ENCODE data around the gene IQCK. TPM values are rescaled to one million over a fixed set of nuclear protein-coding genes. Genes with fewer than 3 reads are reported as not detected.

Gene IQCK
- total RNA-seq, 1 donor from 2014 or later = 19.2 TPM

DNA sequence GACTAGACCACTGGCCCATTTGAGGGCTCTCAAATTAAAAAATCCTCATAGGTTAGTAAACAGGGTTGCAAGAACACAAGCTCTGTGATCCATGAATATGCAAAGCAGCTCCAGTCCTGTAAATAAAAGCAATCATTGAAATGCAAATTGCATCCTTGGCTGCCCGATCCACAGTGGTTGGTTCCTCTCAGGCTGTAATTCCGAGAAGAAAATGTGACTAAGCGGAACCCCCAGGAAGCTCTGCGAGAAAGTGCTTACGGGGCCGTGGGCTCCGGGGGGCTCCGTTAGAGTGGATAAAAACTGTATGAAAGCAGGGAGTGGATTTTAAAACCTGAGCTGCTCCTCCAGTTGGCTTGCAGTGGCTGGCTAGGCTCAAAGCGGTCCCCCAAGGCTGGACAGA, 164.1 kb downstream of the IQCK start:
- Histone ChIP-seq H3K36me3 (no peaks in the 10 kb centered on the region), H3K27me3 (no peaks in the 10 kb centered on the region), H3K4me3 (peak overlapping the region in 1 of 2 donors; percentile 74), H3K27ac (peak overlapping the region; percentile 79), H3K4me1 (peaks cover 51% of the 10 kb centered on the region), H3K9me3 (no peaks in the 10 kb centered on the region)
- no peak for DNase-seq (ENCODE audit: extremely low spot score in 2 of 2)
- intact Hi-C loops (cut with DNase I) = loop anchor here (5.0 kb wide), 2 partner anchors 165 to 185 kb away; partner anchors contain the start of genes IQCK and KNOP1
- TF ChIP-seq, protein P1, sequence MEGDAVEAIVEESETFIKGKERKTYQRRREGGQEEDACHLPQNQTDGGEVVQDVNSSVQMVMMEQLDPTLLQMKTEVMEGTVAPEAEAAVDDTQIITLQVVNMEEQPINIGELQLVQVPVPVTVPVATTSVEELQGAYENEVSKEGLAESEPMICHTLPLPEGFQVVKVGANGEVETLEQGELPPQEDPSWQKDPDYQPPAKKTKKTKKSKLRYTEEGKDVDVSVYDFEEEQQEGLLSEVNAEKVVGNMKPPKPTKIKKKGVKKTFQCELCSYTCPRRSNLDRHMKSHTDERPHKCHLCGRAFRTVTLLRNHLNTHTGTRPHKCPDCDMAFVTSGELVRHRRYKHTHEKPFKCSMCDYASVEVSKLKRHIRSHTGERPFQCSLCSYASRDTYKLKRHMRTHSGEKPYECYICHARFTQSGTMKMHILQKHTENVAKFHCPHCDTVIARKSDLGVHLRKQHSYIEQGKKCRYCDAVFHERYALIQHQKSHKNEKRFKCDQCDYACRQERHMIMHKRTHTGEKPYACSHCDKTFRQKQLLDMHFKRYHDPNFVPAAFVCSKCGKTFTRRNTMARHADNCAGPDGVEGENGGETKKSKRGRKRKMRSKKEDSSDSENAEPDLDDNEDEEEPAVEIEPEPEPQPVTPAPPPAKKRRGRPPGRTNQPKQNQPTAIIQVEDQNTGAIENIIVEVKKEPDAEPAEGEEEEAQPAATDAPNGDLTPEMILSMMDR (IDR thresholded peaks at IDR 0.05) = no peak
- TF ChIP-seq POLR2A (IDR thresholded peaks at IDR 0.05) (no peak), POLR2AphosphoS5 (IDR thresholded peaks at IDR 0.05; ENCODE audit: insufficient read depth in 1 of 2, low read depth in 1 of 2) (no peak)

DNA sequence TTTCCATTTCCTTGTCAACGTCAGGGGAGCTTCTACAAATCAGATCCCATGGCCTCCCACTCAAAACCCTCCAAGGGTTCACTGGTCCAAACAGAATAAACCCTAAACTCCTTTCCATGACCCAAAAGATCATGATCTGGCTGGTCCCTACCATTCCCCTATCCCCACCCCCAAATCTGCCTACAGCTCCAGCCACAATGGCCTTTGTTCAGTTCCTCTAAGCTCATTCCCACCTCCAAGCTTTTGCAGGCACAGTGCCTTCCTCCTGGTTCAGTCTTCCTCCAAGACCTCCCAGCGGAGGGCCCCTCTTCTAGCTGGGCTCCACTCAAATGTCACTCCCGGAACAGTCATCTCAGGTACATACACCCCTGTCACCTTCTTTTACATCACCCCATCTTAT, 164.6 kb downstream of the IQCK start:
- Histone ChIP-seq H3K4me3 (peak overlapping the region; percentile 74 to 75), H3K36me3 (no peaks in the 10 kb centered on the region), H3K9me3 (no peaks in the 10 kb centered on the region), H3K27ac (peak overlapping the region; percentile 79), H3K4me1 (peaks cover 48% of the 10 kb centered on the region), H3K27me3 (no peaks in the 10 kb centered on the region)
- TF ChIP-seq POLR2AphosphoS5 (IDR thresholded peaks at IDR 0.05; ENCODE audit: insufficient read depth in 1 of 2, low read depth in 1 of 2) (no peak), POLR2A (IDR thresholded peaks at IDR 0.05) (no peak)
- TF ChIP-seq, protein P1 (IDR thresholded peaks at IDR 0.05) = no peak
- no peak for DNase-seq (ENCODE audit: extremely low spot score in 2 of 2)
- intact Hi-C loops (cut with DNase I) = loop anchor here (5.0 kb wide), 2 partner anchors 165 to 185 kb away; partner anchors contain the start of genes IQCK and KNOP1

DNA sequence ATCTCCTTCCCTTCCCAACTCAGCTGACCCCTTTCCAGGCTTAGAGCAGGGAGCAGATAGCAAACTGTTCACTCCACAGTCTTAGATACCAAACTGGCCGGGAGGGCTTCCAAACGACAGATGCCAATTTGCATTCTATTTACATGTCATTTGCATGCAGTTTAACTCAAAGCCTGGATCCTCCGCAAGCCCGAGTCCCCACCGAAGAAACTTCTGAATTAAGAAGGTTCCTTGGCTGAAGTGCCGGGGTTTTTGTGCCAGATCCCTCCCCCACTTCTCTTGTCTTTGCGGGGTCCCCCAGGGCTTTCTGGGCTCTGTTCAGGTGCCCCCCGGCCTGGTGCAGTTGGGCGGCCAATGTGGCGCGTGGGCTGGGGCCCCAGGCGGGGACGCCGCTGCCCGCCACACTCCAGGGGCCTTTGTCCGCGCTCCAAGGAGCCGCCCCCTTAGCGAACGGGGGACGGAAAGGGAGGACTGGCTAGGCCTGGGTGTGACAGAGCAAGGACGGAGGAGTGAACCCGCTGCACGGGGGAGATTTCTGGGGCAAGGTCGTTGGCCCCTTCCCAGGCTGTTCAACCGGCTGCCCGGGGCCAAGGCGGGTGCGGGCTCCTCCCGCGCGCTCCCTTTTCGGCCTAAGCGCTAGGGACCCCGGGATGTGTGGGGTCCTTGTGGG, 165.4 kb downstream of the IQCK start:
- Histone ChIP-seq H3K4me3 (peak overlapping the region; percentile 74 to 75), H3K36me3 (no peaks in the 10 kb centered on the region), H3K4me1 (peaks cover 47% of the 10 kb centered on the region), H3K9me3 (no peaks in the 10 kb centered on the region), H3K27me3 (no peaks in the 10 kb centered on the region), H3K27ac (peak overlapping the region; percentile 79)
- DNase-seq (ENCODE audit: extremely low spot score in 2 of 2) = no peak
- TF ChIP-seq POLR2A (IDR thresholded peaks at IDR 0.05) (no peak), POLR2AphosphoS5 (IDR thresholded peaks at IDR 0.05; ENCODE audit: insufficient read depth in 1 of 2, low read depth in 1 of 2) (peak in 1 of 2 donors; percentile 46)
- intact Hi-C loops (cut with DNase I) = loop anchor here (5.0 kb wide), 2 partner anchors 166 to 186 kb away; partner anchors contain the start of genes IQCK and KNOP1

DNA sequence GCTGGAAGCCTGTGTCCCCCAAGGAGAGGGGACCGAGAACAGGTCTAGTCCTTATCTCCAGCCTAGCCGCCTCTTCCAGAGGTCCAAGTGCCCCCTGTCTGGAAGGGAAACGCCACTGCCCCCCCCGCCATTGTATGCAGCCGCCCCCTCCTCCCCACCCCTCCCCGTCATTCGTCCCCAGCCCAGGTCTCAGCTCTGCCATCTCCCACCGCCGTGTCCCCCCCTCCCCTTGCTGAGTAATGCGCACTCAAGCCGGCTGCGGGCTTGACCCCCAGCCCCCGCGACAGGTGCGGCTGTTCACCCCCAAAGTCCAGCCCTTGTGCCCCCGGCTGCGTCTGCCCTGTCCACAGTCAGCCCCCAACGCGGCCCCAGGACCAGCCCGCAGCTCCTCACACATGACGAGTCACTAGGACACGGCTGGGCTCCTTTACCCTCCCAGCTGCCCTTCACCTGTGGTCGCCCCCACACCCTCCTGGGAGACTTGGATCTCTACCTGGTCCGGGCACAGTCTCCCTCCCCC, 166.0 kb downstream of the IQCK start:
- Histone ChIP-seq H3K4me1 (peaks cover 41% of the 10 kb centered on the region), H3K9me3 (no peaks in the 10 kb centered on the region), H3K27me3 (no peaks in the 10 kb centered on the region), H3K27ac (peak overlapping the region; percentile 79), H3K36me3 (no peaks in the 10 kb centered on the region), H3K4me3 (peak overlapping the region; percentile 74 to 75)
- intact Hi-C loops (cut with DNase I) = loop anchor here (5.0 kb wide), 2 partner anchors 167 to 187 kb away; partner anchors contain the start of genes IQCK and KNOP1
- no peak for DNase-seq (ENCODE audit: extremely low spot score in 2 of 2)
- TF ChIP-seq POLR2AphosphoS5 (IDR thresholded peaks at IDR 0.05; ENCODE audit: insufficient read depth in 1 of 2, low read depth in 1 of 2) (no peak), POLR2A (IDR thresholded peaks at IDR 0.05) (no peak)
- TF ChIP-seq, protein P1 (IDR thresholded peaks at IDR 0.05) = no peak

DNA sequence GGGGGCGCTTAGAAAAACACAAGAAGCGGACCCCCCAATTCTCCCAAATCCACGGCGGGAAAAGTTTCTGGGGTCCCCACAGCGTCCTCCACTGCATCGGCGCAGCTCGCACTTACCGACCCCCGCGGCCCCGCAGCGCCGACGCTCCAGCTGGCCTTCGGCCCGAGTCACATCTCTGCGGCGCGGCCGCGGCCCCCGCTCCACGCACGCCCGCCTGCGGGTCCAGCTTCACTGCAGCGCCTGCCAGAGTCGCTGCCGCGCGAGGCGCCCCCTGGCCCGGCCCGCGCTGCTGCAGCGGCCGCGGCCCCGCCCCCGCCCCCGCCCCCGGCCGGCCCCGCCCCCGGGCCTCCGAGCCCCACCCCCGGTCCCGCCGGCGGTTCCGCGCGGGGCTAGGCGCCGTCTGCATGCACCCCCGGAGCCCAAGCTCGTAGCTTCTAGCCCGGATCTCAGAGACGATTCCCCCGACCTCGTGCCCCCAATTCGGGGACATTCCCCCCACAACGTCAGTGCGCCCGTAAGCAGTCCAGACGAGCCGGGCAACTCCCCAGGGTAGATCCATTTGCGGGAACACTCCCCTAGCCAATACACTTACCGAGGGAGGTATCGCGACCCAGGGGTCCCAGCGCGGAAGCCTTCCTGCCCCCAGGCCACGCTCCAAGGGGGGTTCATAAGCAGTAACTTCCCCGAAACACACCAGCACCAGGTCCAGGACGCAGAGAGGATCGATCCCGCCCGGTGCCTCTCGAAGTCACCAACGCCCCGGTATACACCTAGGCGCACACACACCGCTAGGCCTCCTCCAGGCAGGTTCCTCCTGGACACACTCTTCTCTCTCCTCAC, 166.8 kb downstream of the IQCK start, which contains the start of gene GPRC5B:
Gene GPRC5B, minus strand, starts transcription at position 238 of the 840 bp plus-strand sequence. CDS start 12,003 bp downstream, outside the sequence.
- H3K9me3 ChIP-seq = no peaks in the 10 kb centered on the region
- intact Hi-C loops (cut with DNase I) = loop anchor here (5.0 kb wide), 3 partner anchors 168 to 328 kb away; partner anchors contain the start of genes IQCK, KNOP1 and VPS35L
- DNase-seq (ENCODE audit: extremely low spot score in 2 of 2) = no peak
- H3K27ac ChIP-seq = peak within 1 kb of the TSS; percentile 79
- H3K4me1 ChIP-seq = peaks cover 40% of the 10 kb centered on the region
- H3K36me3 ChIP-seq = no peaks in the 10 kb centered on the region
- H3K4me3 ChIP-seq = peak within 1 kb of the TSS; percentile 74 to 75
- TF ChIP-seq POLR2A (IDR thresholded peaks at IDR 0.05) (no peak), POLR2AphosphoS5 (IDR thresholded peaks at IDR 0.05; ENCODE audit: insufficient read depth in 1 of 2, low read depth in 1 of 2) (no peak)
- TF ChIP-seq, protein P1 (IDR thresholded peaks at IDR 0.05) = no peak
- H3K27me3 ChIP-seq = no peaks in the 10 kb centered on the region

Data from vagina (tissue), 2 donors.